ENCODE measurements around the gene ABCC12.

DNA sequence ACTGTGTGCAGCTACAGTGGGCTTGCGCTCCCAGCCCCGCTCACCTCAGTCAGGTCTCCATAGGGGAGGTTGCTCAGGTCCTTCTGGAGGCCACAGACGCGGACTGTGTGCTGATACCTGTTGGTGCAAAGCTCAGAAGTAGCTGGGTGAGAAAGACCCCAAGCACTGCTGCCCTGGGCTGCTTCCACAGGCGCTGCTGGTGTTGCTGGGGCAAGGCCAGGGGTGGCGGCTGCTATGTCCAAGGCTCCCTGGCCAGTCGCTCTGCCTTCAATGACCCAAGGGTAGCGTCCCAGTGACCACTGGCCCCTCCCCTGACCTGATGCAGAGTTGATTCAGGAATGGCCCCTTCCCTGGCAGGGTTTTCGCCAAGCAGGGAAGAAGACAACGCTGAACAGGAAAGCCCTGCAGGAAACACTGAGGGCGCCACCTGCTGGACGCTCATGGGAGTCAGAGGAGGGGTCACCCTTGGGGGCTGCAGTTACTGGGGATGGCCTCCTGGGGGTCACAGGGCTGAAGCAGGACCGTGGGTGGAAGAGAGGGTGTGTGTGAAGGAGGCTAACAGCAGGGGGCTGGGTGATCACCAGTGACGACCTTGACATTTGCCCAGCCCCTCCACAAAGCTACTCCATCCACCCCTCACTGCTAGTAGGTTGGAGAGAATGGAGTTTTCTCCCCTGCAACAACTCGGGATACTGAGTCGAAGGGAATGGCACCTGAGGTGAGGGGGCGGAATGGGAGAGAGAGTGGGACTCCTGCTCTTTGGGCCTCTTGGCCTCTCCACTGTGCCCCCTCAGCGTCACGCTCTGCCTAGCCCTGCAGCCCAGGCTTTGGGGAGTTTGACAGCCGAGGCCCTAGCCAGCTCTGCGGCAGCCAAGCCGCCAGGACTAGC lies 38.3 kb downstream of the ABCC12 start:
- TF ChIP-seq CTCF (IDR thresholded peaks at IDR 0.05; ENCODE audit: insufficient read depth, low read length) (peak; percentile 67), GABPA (IDR thresholded peaks at IDR 0.05; ENCODE audit: low read depth) (no peak)
- TF ChIP-seq, protein P1, sequence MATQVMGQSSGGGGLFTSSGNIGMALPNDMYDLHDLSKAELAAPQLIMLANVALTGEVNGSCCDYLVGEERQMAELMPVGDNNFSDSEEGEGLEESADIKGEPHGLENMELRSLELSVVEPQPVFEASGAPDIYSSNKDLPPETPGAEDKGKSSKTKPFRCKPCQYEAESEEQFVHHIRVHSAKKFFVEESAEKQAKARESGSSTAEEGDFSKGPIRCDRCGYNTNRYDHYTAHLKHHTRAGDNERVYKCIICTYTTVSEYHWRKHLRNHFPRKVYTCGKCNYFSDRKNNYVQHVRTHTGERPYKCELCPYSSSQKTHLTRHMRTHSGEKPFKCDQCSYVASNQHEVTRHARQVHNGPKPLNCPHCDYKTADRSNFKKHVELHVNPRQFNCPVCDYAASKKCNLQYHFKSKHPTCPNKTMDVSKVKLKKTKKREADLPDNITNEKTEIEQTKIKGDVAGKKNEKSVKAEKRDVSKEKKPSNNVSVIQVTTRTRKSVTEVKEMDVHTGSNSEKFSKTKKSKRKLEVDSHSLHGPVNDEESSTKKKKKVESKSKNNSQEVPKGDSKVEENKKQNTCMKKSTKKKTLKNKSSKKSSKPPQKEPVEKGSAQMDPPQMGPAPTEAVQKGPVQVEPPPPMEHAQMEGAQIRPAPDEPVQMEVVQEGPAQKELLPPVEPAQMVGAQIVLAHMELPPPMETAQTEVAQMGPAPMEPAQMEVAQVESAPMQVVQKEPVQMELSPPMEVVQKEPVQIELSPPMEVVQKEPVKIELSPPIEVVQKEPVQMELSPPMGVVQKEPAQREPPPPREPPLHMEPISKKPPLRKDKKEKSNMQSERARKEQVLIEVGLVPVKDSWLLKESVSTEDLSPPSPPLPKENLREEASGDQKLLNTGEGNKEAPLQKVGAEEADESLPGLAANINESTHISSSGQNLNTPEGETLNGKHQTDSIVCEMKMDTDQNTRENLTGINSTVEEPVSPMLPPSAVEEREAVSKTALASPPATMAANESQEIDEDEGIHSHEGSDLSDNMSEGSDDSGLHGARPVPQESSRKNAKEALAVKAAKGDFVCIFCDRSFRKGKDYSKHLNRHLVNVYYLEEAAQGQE (IDR thresholded peaks at IDR 0.05; ENCODE audit: insufficient replicate concordance, low read depth), result no peak
